ENCODE data around the gene POU3F3.

POU3F3 gene
- long read RNA-seq = 0 reads

- Histone ChIP-seq H3K4me3 (replicated peaks; ENCODE audit: insufficient read depth, low read length) (peak within 1 kb of the TSS; percentile 25), H3K27me3 (ENCODE audit: insufficient read depth, poor library complexity, severe bottlenecking) (peaks cover 66% of the 10 kb centered on the region), H3K27ac (replicated peaks) (no peak within 1 kb of the TSS)
- no peak for TF ChIP-seq SPI1 (IDR thresholded peaks at IDR 0.05; ENCODE audit: borderline replicate concordance, low read depth)
- TF ChIP-seq POLR2AphosphoS5 (IDR thresholded peaks at IDR 0.05; ENCODE audit: low read depth) = no peak
- TF ChIP-seq GABPA (IDR thresholded peaks at IDR 0.05; ENCODE audit: low read depth) = no peak
- TF ChIP-seq REST (IDR thresholded peaks at IDR 0.05; ENCODE audit: insufficient replicate concordance, low read depth) = no peak
- TF ChIP-seq CTCF (IDR thresholded peaks at IDR 0.05; ENCODE audit: insufficient read depth, low read length) = no peak
- DNase-seq (ENCODE audit: low read depth in 1 of 2, low spot score in 1 of 2) = peak in 1 of 2 experiments; percentile 49
Observed at GRCh38 chr2:104853534-104854497, at the start of gene POU3F3. POU3F3 (plus strand) TSS chr2:104854115; CDS start chr2:104855511, 1,396 bp downstream.

GRCh38 chr2:104804148-104804890, 49.6 kb upstream of the POU3F3 start:
- Histone ChIP-seq H3K27me3 (ENCODE audit: insufficient read depth, poor library complexity, severe bottlenecking) (no peaks in the 10 kb centered on the region), H3K4me3 (replicated peaks; ENCODE audit: insufficient read depth, low read length) (no peak overlapping the region), H3K27ac (replicated peaks) (no peak overlapping the region)
- TF ChIP-seq SPI1 (IDR thresholded peaks at IDR 0.05; ENCODE audit: borderline replicate concordance, low read depth) = no peak
- DNase-seq (ENCODE audit: low read depth in 1 of 2, low spot score in 1 of 2) = no peak

- DNase-seq (ENCODE audit: low read depth in 1 of 2, low spot score in 1 of 2) = no peak
- no peak overlapping the region for H3K27ac ChIP-seq (replicated peaks)
- H3K4me3 ChIP-seq (replicated peaks; ENCODE audit: insufficient read depth, low read length) = no peak overlapping the region
- H3K27me3 ChIP-seq (ENCODE audit: insufficient read depth, poor library complexity, severe bottlenecking) = no peaks in the 10 kb centered on the region
- TF ChIP-seq SPI1 (IDR thresholded peaks at IDR 0.05; ENCODE audit: borderline replicate concordance, low read depth) = no peak
- TF ChIP-seq GABPA (IDR thresholded peaks at IDR 0.05; ENCODE audit: low read depth) = no peak
- no peak for TF ChIP-seq REST (IDR thresholded peaks at IDR 0.05; ENCODE audit: insufficient replicate concordance, low read depth)
- TF ChIP-seq CTCF (IDR thresholded peaks at IDR 0.05; ENCODE audit: insufficient read depth, low read length) = no peak
- TF ChIP-seq POLR2AphosphoS5 (IDR thresholded peaks at IDR 0.05; ENCODE audit: low read depth) = no peak
Observed at GRCh38 chr2:104812286-104812685, 41.6 kb upstream of the POU3F3 start.

- TF ChIP-seq REST (IDR thresholded peaks at IDR 0.05; ENCODE audit: insufficient replicate concordance, low read depth) = no peak
- TF ChIP-seq CTCF (IDR thresholded peaks at IDR 0.05; ENCODE audit: insufficient read depth, low read length) = no peak
- no peak for TF ChIP-seq GABPA (IDR thresholded peaks at IDR 0.05; ENCODE audit: low read depth)
- no peak for TF ChIP-seq SPI1 (IDR thresholded peaks at IDR 0.05; ENCODE audit: borderline replicate concordance, low read depth)
- TF ChIP-seq POLR2AphosphoS5 (IDR thresholded peaks at IDR 0.05; ENCODE audit: low read depth) = no peak
- DNase-seq (ENCODE audit: low read depth in 1 of 2, low spot score in 1 of 2) = no peak
- Histone ChIP-seq H3K27me3 (ENCODE audit: insufficient read depth, poor library complexity, severe bottlenecking) (no peaks in the 10 kb centered on the region), H3K27ac (replicated peaks) (no peak overlapping the region), H3K4me3 (replicated peaks; ENCODE audit: insufficient read depth, low read length) (no peak overlapping the region)
Observed at GRCh38 chr2:104816143-104816542, 37.8 kb upstream of the POU3F3 start.
